GM10266 (cell line): ENCODE measurements around the gene SYT15.
A peak's percentile ranks its signal among the peaks of the same experiment; 100 is the strongest.
"Not testable (repeated sequence)": the region's sequence is repeated elsewhere in the genome, so short reads cannot be mapped to it uniquely, and the experiment has no call there.

ENCODE experiments used
- DNase-seq: peaks from one replicate; pipeline ENCODE4 v3.0.0; 2012; ENCODE audit errors: extremely low spot score
- TF ChIP-seq, protein P1 (sequence below): IDR thresholded peaks from 2 replicates; pipeline ENCODE4 v1.5.1; 2012; ENCODE audit warnings: mild to moderate bottlenecking, low read depth; ENCODE audit not compliant: control insufficient read depth, insufficient read depth; ENCODE audit errors: missing control alignments

Gene SYT15

GRCh38 chr10:46560381-46560780 is 18.5 kb upstream of the SYT15 start:
- TF ChIP-seq, protein P1, sequence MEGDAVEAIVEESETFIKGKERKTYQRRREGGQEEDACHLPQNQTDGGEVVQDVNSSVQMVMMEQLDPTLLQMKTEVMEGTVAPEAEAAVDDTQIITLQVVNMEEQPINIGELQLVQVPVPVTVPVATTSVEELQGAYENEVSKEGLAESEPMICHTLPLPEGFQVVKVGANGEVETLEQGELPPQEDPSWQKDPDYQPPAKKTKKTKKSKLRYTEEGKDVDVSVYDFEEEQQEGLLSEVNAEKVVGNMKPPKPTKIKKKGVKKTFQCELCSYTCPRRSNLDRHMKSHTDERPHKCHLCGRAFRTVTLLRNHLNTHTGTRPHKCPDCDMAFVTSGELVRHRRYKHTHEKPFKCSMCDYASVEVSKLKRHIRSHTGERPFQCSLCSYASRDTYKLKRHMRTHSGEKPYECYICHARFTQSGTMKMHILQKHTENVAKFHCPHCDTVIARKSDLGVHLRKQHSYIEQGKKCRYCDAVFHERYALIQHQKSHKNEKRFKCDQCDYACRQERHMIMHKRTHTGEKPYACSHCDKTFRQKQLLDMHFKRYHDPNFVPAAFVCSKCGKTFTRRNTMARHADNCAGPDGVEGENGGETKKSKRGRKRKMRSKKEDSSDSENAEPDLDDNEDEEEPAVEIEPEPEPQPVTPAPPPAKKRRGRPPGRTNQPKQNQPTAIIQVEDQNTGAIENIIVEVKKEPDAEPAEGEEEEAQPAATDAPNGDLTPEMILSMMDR, result no peak
- no peak for DNase-seq

DNA sequence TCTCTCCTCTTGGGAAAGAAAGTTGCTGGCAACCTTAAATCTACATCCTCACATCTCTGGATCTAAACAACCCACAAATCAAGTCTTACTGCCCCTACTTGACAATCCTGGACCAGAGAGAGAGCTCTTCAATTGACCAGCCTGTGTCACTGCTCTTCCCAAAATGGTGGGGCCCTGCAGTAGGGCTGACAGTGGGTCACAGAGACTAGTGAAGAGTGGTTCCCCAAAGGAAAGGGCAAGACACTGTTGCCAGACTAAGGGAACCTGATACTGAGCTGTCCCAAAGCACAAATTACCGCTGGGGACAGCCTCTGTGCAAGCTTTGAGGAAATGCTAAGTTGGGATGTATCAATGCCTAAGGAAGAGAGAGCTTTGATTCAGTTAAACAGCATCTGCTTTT is 18.0 kb upstream of the SYT15 start:
- DNase-seq, result no peak
- TF ChIP-seq, protein P1, result no peak

- TF ChIP-seq, protein P1, result peak; percentile 75
- DNase-seq, result not testable (repeated sequence)
Observed at GRCh38 chr10:46565591-46566332, 13.2 kb upstream of the SYT15 start.

DNA sequence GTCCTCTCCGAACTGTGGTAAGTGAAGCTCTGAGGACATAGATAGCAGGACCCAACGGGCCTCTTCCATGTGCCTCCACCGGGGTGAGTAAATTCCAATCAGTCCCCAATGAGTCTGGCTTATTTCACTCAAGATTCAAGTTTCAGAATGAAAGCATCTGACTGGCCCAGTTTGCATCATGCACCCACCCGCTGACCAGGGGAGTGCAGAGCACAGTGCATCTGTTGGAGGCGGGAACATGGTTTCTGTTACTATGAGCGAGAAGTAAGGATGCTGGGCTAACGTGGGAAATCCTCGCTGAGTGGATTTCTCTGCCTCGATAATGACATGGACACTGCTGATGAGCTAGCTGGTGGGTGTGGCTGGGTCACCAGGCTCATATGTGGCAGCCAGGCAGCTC is 11.8 kb upstream of the SYT15 start:
- DNase-seq, result not testable (repeated sequence)

DNA sequence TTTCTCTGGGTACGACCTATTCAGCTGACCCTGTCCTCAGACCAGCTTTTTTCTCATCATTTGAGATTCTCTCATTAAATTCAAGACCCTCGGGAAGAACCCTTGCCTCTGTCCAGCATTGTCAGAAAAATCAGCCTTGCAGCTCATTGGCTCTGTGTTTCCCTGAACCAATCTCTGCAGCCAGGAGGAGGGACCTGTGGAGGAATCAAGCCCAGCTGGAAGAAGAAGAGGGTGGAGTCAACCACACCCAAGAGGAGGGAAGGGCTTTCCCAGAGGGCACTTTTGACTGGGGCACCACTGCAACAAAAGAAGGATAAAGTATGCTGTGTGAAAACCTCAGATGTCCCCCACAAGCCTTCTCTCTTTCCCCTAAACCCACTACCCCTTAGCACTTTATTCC is 8.3 kb upstream of the SYT15 start:
- not testable (repeated sequence) for DNase-seq

- DNase-seq, result not testable (repeated sequence)
Observed at GRCh38 chr10:46572765-46573164, 6.2 kb upstream of the SYT15 start.

GRCh38 chr10:46573314-46573713 is 5.6 kb upstream of the SYT15 start:
- not testable (repeated sequence) for DNase-seq

GRCh38 chr10:46573884-46574283 is 5.0 kb upstream of the SYT15 start:
- not testable (repeated sequence) for DNase-seq

DNA sequence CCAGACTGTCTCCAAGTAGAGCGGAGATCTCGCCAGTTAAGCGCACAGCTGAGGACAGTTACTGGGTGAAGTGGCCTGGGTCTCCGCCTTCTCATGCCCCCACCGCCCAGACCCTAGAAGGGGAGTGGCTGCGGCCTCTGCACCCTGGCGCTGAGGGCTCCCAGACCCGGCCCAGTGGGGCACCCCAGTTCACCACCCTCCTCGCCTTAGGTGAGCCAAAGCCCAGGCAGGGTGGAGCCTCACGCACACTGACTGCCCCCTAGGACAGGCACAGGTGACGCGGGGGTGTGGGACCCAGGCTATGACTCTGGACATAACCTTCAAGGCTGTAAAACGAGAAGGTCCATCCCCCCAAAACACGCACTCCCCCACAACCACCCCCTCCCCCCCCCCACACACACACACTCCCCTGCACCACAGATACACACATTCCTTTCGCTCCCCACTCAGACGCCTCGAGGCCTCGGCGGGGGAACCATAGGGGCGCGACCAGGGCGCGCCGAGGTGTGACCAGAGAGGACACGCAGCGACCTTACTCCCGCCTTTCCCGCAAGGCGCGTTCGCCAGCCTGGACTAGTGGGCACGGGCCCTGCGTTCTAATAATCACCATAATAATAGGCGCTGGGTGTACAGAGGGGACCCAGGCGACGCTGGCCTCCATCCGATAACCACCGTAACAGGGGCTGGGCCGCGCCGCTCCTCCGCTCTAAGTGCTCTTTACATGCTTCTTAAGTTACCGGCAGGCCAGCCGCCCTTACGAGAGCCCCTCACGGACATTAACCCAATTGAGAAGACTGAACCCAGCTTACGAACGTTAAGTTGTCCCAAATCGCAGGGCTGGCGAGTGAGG is 1.1 kb upstream of the SYT15 start:
- DNase-seq, result not testable (repeated sequence)

GRCh38 chr10:46579378-46579777 is 450 bp downstream of the SYT15 start:
- DNase-seq, result not testable (repeated sequence)

GRCh38 chr10:46581997-46582396 is 3.1 kb downstream of the SYT15 start:
- not testable (repeated sequence) for DNase-seq

GRCh38 chr10:46582568-46582967 is 3.6 kb downstream of the SYT15 start:
- DNase-seq, result not testable (repeated sequence)

DNA sequence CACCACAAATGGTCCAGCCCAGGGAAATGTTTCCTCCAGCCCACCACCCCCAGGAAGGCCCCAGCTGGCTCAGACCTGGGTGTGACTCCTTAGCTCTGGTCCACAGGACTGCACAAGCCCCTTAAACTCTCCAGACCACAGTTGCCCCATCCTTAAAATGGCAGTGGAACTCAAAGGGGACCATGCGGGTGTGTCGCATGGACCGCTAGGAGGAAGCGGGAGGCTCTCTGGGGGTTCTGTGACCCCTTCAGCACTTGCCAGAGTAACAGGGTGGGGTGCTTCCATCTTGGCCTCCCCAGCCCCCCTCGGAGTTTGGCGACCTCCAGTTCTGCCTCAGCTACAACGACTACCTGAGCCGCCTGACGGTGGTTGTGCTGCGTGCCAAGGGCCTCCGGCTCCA is 5.3 kb downstream of the SYT15 start:
- not testable (repeated sequence) for DNase-seq

- not testable (repeated sequence) for DNase-seq
Observed at GRCh38 chr10:46585246-46585645, 6.3 kb downstream of the SYT15 start.

DNA sequence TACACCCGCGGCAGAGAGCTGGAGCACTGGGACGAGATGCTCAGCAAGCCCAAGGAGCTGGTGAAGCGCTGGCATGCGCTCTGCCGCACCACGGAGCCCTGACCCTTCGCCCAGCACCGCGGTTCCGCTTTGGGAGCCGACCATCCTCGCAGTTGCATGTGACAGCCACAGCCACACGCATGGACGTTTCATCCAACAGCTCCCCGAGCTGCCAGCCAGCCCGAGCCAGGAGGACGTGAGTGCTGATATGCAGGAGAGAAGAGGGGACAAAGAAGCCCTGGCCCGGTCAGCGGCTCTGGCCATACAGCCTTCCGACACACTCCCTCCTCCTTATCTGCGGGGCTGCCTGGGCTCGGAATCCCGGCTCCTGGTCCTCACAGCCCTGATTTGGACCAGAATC is 8.6 kb downstream of the SYT15 start:
- not testable (repeated sequence) for DNase-seq

DNA sequence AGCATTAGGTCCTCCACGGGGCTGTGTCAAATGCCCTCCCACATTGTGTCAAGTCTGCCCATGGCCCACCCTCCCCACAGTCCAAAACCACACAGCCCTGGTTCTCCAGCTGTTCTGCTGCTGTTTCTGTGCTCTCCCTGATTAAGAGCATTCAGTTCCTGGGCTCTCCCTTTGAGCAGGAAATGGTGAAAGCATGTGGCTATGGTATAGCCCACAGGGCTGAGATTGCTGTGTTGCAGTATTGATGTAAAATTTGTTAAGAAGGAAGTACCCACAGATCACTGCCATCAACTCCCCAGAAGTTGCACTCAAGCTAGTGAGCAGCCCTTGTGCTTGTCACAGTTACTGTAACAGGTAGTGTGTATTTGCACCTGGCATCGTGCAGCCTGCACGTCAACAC is 9.3 kb downstream of the SYT15 start:
- DNase-seq, result not testable (repeated sequence)

GRCh38 chr10:46589589-46589988 is 10.7 kb downstream of the SYT15 start:
- DNase-seq, result not testable (repeated sequence)

DNA sequence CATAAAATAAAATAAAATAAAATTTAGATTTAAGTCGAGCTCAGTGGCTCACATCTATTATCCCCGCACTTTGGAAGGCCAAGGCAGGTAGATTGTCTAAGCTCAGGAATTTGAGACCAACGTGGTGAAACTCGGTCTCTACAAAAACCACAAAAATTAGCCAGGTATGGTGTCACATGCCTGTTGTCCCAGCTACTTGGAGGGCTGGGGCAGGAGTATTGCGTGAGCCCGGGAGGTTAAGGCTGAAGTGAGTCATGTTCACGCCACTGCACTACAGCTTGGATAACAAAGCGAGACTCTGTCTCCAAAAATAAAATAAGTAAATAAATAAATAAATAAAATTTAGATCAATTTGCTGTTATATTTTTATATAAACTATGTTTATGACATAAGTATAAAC is 12.1 kb downstream of the SYT15 start:
- not testable (repeated sequence) for DNase-seq
